Transverse colon (tissue), 4 donors: ENCODE measurements around the gene HTT. TPM values are rescaled to one million over a fixed set of nuclear protein-coding genes. Genes with fewer than 3 reads are reported as not detected.

Source experiments
- DNase-seq: peaks from one replicate; pipeline ENCODE4 v3.0.0-alpha.2; 2019
- H3K27ac ChIP-seq, 4 donors: fragments of 200-600 bp; sonication (generic); 2 replicates each; pipeline ENCODE4 v1.5.1; 2016 to 2018; ENCODE audit warnings: inconsistent platforms in 4 of 4
- H3K27me3 ChIP-seq: fragments of 200-600 bp; sonication (generic); 2 replicates; pipeline ENCODE4 v1.5.1; 2017; ENCODE audit warnings: inconsistent platforms
- H3K36me3 ChIP-seq, 4 donors: fragments of 200-600 bp; sonication (generic); 2 replicates each; pipeline ENCODE4 v1.5.1; 2017 to 2019; ENCODE audit warnings: inconsistent platforms in 4 of 4
- H3K4me1 ChIP-seq, 4 donors: fragments of 200-600 bp; sonication (generic); 2 replicates each; pipeline ENCODE4 v1.5.1; 2017 to 2020; ENCODE audit warnings: inconsistent platforms in 4 of 4
- H3K4me3 ChIP-seq, 4 donors: fragments of 200-600 bp; sonication (generic); 1 replicate in 1 of 4; 2 replicates in 3 of 4; pipeline versions ENCODE4 v1.5.1 to v1.6.1; 2017 to 2019; ENCODE audit warnings: inconsistent platforms in 4 of 4
- H3K9me3 ChIP-seq, 2 donors: fragments of 200-600 bp; sonication (generic); 2 replicates each; pipeline ENCODE4 v1.5.1; 2017 to 2019; ENCODE audit warnings: inconsistent platforms in 2 of 2
- CTCF ChIP-seq, 5 experiments: fragments of 200-600 bp in 3 of 5; fragments of 450-650 bp in 2 of 5; sonication (generic) in 3 of 5; IDR thresholded peaks; 1 replicate in 2 of 5; 2 replicates in 3 of 5; pipeline ENCODE4 v1.5.1; 2016 to 2017; ENCODE audit warnings: antibody characterized with exemption in 5 of 5, inconsistent platforms in 3 of 5, mild to moderate bottlenecking in 2 of 5, moderate library complexity in 1 of 5
- EP300 ChIP-seq: sonication (generic); formaldehyde crosslinking; IDR thresholded peaks from one replicate; pipeline ENCODE4 v1.6.1; 2017; ENCODE audit warnings: antibody characterized with exemption, low read depth
- POLR2A ChIP-seq: fragments of 450-650 bp; IDR thresholded peaks from one replicate; pipeline ENCODE4 v1.6.1; 2016; ENCODE audit warnings: antibody characterized with exemption, mild to moderate bottlenecking, moderate library complexity
- POLR2AphosphoS5 ChIP-seq, 3 donors: sonication (generic); formaldehyde crosslinking; IDR thresholded peaks; one replicate each; pipeline ENCODE4 v1.6.1; 2016; ENCODE audit warnings: antibody characterized with exemption in 3 of 3
- WGBS, 2 donors: methylation state at CpG; one replicate each; pipeline ENCODE4 v1.1.5; 2018; ENCODE audit warnings: low coverage in 1 of 2; 5-methylcytosine and 5-hydroxymethylcytosine counted together
- in situ Hi-C, 4 donors: fragments of 200-750 bp; cut with MboI; loops; one replicate each; pipeline versions ENCODE4 v1.15.0 to v1.15.1; 2017; ENCODE audit warnings: low sequenced_read_pairs in 3 of 4, low pct_ligation_motif_present in 1 of 4, low pct_unique_long_range_greater_than_20kb in 1 of 4
- intact Hi-C: fragments of 100-400 bp; cut with DNase I; formaldehyde crosslinking; loops from one replicate; pipeline ENCODE4 v1.15.1; 2023; ENCODE audit warnings: low total_unique reads
- total RNA-seq, 4 donors: library from RNA; depleted of rRNA; stranded (reverse); fragments of >200 nt; gene quantifications; one replicate each; pipeline ENCODE4 v1.1.0, GENCODE V29; 2016

Gene HTT
- total RNA-seq, 4 donors from 2014 or later = 40.0 to 111 (median 79.4) TPM

- intact Hi-C loops = no loop called here
These were observed 179.3 kb downstream of the HTT start for GRCh38 chr4:3253808-3254207.

GRCh38 chr4:3254302-3255131 lies 180.0 kb downstream of the HTT start:
- in situ Hi-C loops = no loop called here

More at GRCh38 chr4:3253808-3254207, 179.3 kb downstream of the HTT start:
- in situ Hi-C loops = no loop called here
- no peaks in the 10 kb centered on the region for H3K27me3 ChIP-seq
- H3K4me1 ChIP-seq = no peaks in the 10 kb centered on the region
- H3K36me3 ChIP-seq = no peaks in the 10 kb centered on the region
- WGBS, 2 donors = 83 to 91% methylated on average over 2 to 13 of the region's 13 CpGs
- no peaks in the 10 kb centered on the region for H3K9me3 ChIP-seq
- no peak overlapping the region for H3K27ac ChIP-seq
- H3K4me3 ChIP-seq = no peak overlapping the region
- TF ChIP-seq POLR2A = no peak
- TF ChIP-seq CTCF (IDR thresholded peaks at IDR 0.05) = no peak
- no peak for TF ChIP-seq EP300
- no peak for TF ChIP-seq POLR2AphosphoS5 (IDR thresholded peaks at IDR 0.05)
- peak; percentile 3 for DNase-seq

GRCh38 chr4:3255611-3256186 lies 181.2 kb downstream of the HTT start:
- peak; percentile 4 for DNase-seq
- 97% methylated on average over 36 of the region's 36 CpGs; no CpG with 5 or more reads in 1 of the 2 donors for WGBS, 2 donors
- in situ Hi-C loops = no loop called here
- no peaks in the 10 kb centered on the region for H3K27me3 ChIP-seq
- H3K9me3 ChIP-seq = no peaks in the 10 kb centered on the region
- no peaks in the 10 kb centered on the region for H3K36me3 ChIP-seq
- no peaks in the 10 kb centered on the region for H3K4me1 ChIP-seq
- intact Hi-C loops = no loop called here
- no peak overlapping the region for H3K4me3 ChIP-seq
- TF ChIP-seq POLR2A (no peak), CTCF (IDR thresholded peaks at IDR 0.05) (no peak), POLR2AphosphoS5 (IDR thresholded peaks at IDR 0.05) (no peak), EP300 (no peak)
- H3K27ac ChIP-seq = no peak overlapping the region

More at GRCh38 chr4:3254302-3255131, 180.0 kb downstream of the HTT start:
- Histone ChIP-seq H3K4me1 (no peaks in the 10 kb centered on the region), H3K27ac (no peak overlapping the region), H3K4me3 (no peak overlapping the region), H3K9me3 (no peaks in the 10 kb centered on the region), H3K36me3 (no peaks in the 10 kb centered on the region), H3K27me3 (no peaks in the 10 kb centered on the region)
- 94% methylated on average over 10 of the region's 14 CpGs; no CpG with 5 or more reads in 1 of the 2 donors for WGBS, 2 donors
- intact Hi-C loops = no loop called here
- TF ChIP-seq POLR2A = no peak
- peak; percentile 5 for DNase-seq

GRCh38 chr4:3256230-3257102 lies 182.0 kb downstream of the HTT start:
- Histone ChIP-seq H3K4me3 (no peak overlapping the region), H3K9me3 (no peaks in the 10 kb centered on the region), H3K27ac (no peak overlapping the region), H3K27me3 (no peaks in the 10 kb centered on the region), H3K36me3 (no peaks in the 10 kb centered on the region), H3K4me1 (no peaks in the 10 kb centered on the region)
- in situ Hi-C loops (no loop called here), intact Hi-C loops (no loop called here)
- 73 to 82% methylated on average over 8 to 21 of the region's 21 CpGs for WGBS, 2 donors
- DNase-seq = peak; percentile 3
- no peak for TF ChIP-seq POLR2A
- no peak for TF ChIP-seq EP300
- no peak for TF ChIP-seq POLR2AphosphoS5 (IDR thresholded peaks at IDR 0.05)
- TF ChIP-seq CTCF (IDR thresholded peaks at IDR 0.05) = no peak
